Measurements from ENCODE around the gene TLR2.

TLR2 gene, protein sequence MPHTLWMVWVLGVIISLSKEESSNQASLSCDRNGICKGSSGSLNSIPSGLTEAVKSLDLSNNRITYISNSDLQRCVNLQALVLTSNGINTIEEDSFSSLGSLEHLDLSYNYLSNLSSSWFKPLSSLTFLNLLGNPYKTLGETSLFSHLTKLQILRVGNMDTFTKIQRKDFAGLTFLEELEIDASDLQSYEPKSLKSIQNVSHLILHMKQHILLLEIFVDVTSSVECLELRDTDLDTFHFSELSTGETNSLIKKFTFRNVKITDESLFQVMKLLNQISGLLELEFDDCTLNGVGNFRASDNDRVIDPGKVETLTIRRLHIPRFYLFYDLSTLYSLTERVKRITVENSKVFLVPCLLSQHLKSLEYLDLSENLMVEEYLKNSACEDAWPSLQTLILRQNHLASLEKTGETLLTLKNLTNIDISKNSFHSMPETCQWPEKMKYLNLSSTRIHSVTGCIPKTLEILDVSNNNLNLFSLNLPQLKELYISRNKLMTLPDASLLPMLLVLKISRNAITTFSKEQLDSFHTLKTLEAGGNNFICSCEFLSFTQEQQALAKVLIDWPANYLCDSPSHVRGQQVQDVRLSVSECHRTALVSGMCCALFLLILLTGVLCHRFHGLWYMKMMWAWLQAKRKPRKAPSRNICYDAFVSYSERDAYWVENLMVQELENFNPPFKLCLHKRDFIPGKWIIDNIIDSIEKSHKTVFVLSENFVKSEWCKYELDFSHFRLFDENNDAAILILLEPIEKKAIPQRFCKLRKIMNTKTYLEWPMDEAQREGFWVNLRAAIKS

GRCh38 chr4:153684182-153684970 is at the start of gene TLR2:
TLR2 (plus strand) TSS chr4:153684280; CDS start chr4:153702908, 18,628 bp downstream.
- no peak; the same call in 1 of the 2 replicates for TF ChIP-seq CTCF (conservative IDR thresholded peaks at IDR 0.05)
- peak within 1 kb of the TSS; percentile 16; the same call in 1 of the 2 replicates for H3K27ac ChIP-seq

GRCh38 chr4:153634738-153635353 is 49.2 kb upstream of the TLR2 start:
- H3K27ac ChIP-seq = no peak overlapping the region

DNA sequence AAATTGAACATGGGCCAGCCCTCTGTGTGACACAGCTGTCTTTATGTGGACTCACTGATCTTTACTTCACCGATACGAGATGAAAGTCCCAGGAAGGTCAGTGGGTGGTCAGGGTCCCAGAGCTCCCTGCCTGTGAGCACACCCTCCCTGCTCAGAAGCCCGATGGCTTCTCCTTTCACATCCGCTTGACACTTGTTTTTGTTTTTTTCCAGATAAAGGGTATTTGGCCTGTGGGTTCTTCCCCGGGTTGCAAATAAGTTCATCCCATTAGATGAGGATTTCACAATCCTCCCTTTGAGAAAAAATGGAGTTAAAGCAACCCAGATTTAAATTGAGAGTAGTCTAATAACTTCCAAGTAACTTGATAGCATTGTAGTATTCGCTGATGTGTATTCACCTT is 48.2 kb upstream of the TLR2 start:
- no peak overlapping the region for H3K27ac ChIP-seq
- TF ChIP-seq CTCF (conservative IDR thresholded peaks at IDR 0.05) (no peak), ZFX (IDR thresholded peaks at IDR 0.05) (no peak)

More at GRCh38 chr4:153634738-153635353, 49.2 kb upstream of the TLR2 start:
- TF ChIP-seq CTCF (conservative IDR thresholded peaks at IDR 0.05) (peak; percentile 60), ZFX (IDR thresholded peaks at IDR 0.05) (no peak)

DNA sequence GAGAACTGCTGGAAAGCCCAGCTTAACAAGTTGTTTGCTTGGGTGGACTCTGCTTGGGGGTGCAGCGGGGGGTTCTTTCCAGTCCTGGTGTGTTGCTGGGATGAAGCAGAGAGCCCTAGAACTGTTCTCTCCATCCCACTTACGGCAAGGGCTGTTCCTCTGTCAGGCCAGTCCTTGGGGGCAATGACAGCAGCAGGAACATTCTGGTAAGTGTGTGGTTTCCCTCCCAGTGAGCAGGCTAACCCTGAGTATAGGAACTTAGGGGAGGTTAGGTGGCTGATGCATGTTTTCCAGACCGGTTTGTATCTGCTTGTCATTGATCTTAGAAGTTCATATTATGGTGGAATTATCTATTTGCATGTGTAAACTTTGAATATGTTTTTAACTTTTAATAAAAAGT is 46.9 kb upstream of the TLR2 start:
- H3K27ac ChIP-seq = no peak overlapping the region

GRCh38 chr4:153638011-153638410 is 46.1 kb upstream of the TLR2 start:
- TF ChIP-seq ZFX (IDR thresholded peaks at IDR 0.05) (no peak), CTCF (conservative IDR thresholded peaks at IDR 0.05) (no peak)
- no peak overlapping the region for H3K27ac ChIP-seq

More for the DNA sequence above, 46.9 kb upstream of the TLR2 start:
- TF ChIP-seq ZFX (IDR thresholded peaks at IDR 0.05) (no peak), CTCF (conservative IDR thresholded peaks at IDR 0.05) (no peak)

DNA sequence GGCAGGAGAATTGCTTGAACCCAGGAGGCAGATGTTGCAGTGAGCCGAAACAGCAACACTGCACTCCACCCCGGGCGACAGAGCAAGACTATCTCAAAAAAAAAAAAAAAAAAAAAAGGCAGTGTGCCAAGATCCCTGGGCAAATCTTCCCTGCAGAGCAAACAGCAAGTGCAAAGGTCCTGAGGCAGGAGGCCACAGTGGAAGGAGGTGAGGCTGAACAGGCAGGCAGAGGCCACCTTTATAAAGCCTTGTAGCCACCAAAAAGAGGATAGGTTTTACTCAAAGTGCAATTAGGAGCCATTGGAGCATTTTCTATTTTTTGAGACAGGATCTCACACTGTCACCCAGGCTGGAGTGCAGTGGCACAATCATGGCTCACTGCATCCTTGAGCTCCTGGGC is 45.1 kb upstream of the TLR2 start:
- no peak for TF ChIP-seq CTCF (conservative IDR thresholded peaks at IDR 0.05)
- TF ChIP-seq ZFX (IDR thresholded peaks at IDR 0.05) = no peak
- H3K27ac ChIP-seq = no peak overlapping the region
